ENCODE measurements around the gene RRP1B. TPM values are rescaled to one million over a fixed set of nuclear protein-coding genes. Genes with fewer than 3 reads are reported as not detected.

RRP1B gene
- total RNA-seq, 1 donor from 2014 or later = 47.4 TPM

GRCh38 chr21:43626390-43626789, 33.0 kb upstream of the RRP1B start:
- no peaks in the 10 kb centered on the region for H3K36me3 ChIP-seq (ENCODE audit: control insufficient read depth, insufficient read depth, low read length)
- no peaks in the 10 kb centered on the region for H3K27me3 ChIP-seq (ENCODE audit: control insufficient read depth, insufficient read depth, low read length)
- no peak for DNase-seq (ENCODE audit: low read depth)
- H3K4me3 ChIP-seq (ENCODE audit: low read depth, low read length) = no peak overlapping the region
- no peak for TF ChIP-seq CTCF (IDR thresholded peaks at IDR 0.05; ENCODE audit: insufficient read depth, low read length, poor library complexity, severe bottlenecking)

GRCh38 chr21:43627527-43627926, 31.8 kb upstream of the RRP1B start:
- H3K36me3 ChIP-seq (ENCODE audit: control insufficient read depth, insufficient read depth, low read length) = no peaks in the 10 kb centered on the region
- no peak overlapping the region for H3K4me3 ChIP-seq (ENCODE audit: low read depth, low read length)
- no peaks in the 10 kb centered on the region for H3K27me3 ChIP-seq (ENCODE audit: control insufficient read depth, insufficient read depth, low read length)
- no peak for TF ChIP-seq CTCF (IDR thresholded peaks at IDR 0.05; ENCODE audit: insufficient read depth, low read length, poor library complexity, severe bottlenecking)
- DNase-seq (ENCODE audit: low read depth) = no peak

- H3K27me3 ChIP-seq (ENCODE audit: control insufficient read depth, insufficient read depth, low read length) = no peaks in the 10 kb centered on the region
- TF ChIP-seq CTCF (IDR thresholded peaks at IDR 0.05; ENCODE audit: insufficient read depth, low read length, poor library complexity, severe bottlenecking) = no peak
- no peak for DNase-seq (ENCODE audit: low read depth)
- no peaks in the 10 kb centered on the region for H3K36me3 ChIP-seq (ENCODE audit: control insufficient read depth, insufficient read depth, low read length)
- H3K4me3 ChIP-seq (ENCODE audit: low read depth, low read length) = no peak overlapping the region
Measured at GRCh38 chr21:43631411-43632107, 27.8 kb upstream of the RRP1B start.

- TF ChIP-seq CTCF (IDR thresholded peaks at IDR 0.05; ENCODE audit: insufficient read depth, low read length, poor library complexity, severe bottlenecking) = no peak
- no peaks in the 10 kb centered on the region for H3K36me3 ChIP-seq (ENCODE audit: control insufficient read depth, insufficient read depth, low read length)
- no peak overlapping the region for H3K4me3 ChIP-seq (ENCODE audit: low read depth, low read length)
- no peaks in the 10 kb centered on the region for H3K27me3 ChIP-seq (ENCODE audit: control insufficient read depth, insufficient read depth, low read length)
- no peak for DNase-seq (ENCODE audit: low read depth)
Measured at GRCh38 chr21:43632373-43632905, 26.9 kb upstream of the RRP1B start.

GRCh38 chr21:43634618-43635017, 24.7 kb upstream of the RRP1B start:
- no peaks in the 10 kb centered on the region for H3K27me3 ChIP-seq (ENCODE audit: control insufficient read depth, insufficient read depth, low read length)
- no peak for DNase-seq (ENCODE audit: low read depth)
- no peak overlapping the region for H3K4me3 ChIP-seq (ENCODE audit: low read depth, low read length)
- H3K36me3 ChIP-seq (ENCODE audit: control insufficient read depth, insufficient read depth, low read length) = no peaks in the 10 kb centered on the region
- TF ChIP-seq CTCF (IDR thresholded peaks at IDR 0.05; ENCODE audit: insufficient read depth, low read length, poor library complexity, severe bottlenecking) = no peak

GRCh38 chr21:43635436-43635835, 23.9 kb upstream of the RRP1B start:
- no peaks in the 10 kb centered on the region for H3K27me3 ChIP-seq (ENCODE audit: control insufficient read depth, insufficient read depth, low read length)

More at GRCh38 chr21:43635436-43635835, 23.9 kb upstream of the RRP1B start:
- no peak for TF ChIP-seq CTCF (IDR thresholded peaks at IDR 0.05; ENCODE audit: insufficient read depth, low read length, poor library complexity, severe bottlenecking)
- no peaks in the 10 kb centered on the region for H3K36me3 ChIP-seq (ENCODE audit: control insufficient read depth, insufficient read depth, low read length)
- no peak for DNase-seq (ENCODE audit: low read depth)
- H3K4me3 ChIP-seq (ENCODE audit: low read depth, low read length) = no peak overlapping the region
